IPS-NIHi7 (cell line): ENCODE measurements around the gene SLC16A13.
"Not testable (repeated sequence)": the region's sequence is repeated elsewhere in the genome, so short reads cannot be mapped to it uniquely, and the experiment has no call there.

Experiments used
- DNase-seq: peaks from one replicate; pipeline ENCODE4 v3.0.0; 2012; ENCODE audit warnings: mixed read lengths; ENCODE audit errors: extremely low spot score

Gene SLC16A13

DNA sequence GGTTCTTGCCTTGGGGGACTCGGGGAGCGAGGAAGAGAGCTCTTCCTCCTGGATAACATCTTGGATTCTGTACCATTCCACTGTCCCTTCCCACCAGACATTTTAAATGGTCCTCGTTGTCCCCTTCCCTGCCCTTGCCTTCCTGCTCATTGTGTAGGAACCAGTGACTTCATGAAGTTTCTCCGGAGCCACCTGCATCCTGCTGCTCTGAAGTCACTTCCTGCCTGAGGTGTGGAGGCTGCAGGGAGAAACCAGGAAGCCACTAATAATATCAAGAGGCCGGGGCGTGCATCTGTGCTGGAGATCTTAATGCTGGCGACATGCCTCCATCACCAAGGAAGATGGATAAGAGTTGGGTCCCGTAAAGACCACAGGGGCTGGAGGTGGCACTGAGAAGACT is 6.2 kb upstream of the SLC16A13 start:
- no peak for DNase-seq

DNA sequence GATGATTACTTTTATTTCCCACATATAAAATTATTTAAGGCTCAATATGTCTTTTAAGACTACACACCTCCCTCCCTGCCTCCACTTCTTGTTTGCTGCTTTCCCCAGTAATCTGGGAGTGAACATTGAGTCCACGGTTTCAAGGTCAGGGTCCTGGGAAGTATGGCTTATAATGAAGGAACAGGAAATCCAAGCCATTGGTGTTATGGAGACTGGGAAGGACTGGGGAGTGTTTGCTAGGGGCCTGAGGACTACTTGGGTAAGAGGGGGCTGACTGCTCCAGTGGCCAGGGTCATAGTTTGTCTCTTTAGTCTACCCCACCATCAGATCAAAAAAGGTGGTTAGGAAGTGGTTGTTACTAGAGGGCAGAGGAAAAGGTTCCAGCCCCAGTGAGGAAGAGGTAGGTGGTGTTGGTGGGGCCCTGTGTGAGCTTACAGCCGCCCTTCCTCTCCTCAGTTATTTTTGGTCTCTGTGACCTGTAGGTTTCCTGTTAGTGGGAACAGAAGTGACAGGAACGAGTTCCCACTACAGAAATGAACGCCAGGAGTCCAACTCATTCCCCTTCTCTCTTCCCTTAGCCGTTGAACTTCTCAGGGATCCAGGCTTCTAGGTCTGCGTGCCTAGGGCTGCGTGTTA is 742 bp upstream of the SLC16A13 start:
- no peak for DNase-seq

GRCh38 chr17:7038025-7038862 is 2.4 kb downstream of the SLC16A13 start:
- no peak for DNase-seq

GRCh38 chr17:7039832-7040231 is 4.0 kb downstream of the SLC16A13 start:
- no peak for DNase-seq

GRCh38 chr17:7041607-7042500 is 6.0 kb downstream of the SLC16A13 start:
- peak; percentile 56 for DNase-seq

GRCh38 chr17:7042501-7043181 is 6.8 kb downstream of the SLC16A13 start:
- DNase-seq = peak; percentile 48

DNA sequence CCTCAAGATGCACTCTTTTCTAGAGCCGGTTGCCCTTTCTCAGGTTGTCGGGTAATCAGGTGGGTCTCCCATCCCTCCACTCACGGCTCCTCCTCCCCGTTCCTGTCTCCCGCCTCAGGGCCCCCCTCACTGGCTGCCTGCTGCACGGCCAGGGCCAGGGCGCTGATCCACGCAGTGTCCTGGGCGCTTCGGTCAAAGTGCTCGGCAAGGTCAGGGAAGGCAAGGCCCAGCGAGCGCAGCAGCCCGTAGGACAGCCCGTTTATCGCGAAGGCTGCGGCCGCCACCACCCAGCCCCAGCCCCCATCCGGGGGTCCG is 7.3 kb downstream of the SLC16A13 start:
- DNase-seq = no peak

DNA sequence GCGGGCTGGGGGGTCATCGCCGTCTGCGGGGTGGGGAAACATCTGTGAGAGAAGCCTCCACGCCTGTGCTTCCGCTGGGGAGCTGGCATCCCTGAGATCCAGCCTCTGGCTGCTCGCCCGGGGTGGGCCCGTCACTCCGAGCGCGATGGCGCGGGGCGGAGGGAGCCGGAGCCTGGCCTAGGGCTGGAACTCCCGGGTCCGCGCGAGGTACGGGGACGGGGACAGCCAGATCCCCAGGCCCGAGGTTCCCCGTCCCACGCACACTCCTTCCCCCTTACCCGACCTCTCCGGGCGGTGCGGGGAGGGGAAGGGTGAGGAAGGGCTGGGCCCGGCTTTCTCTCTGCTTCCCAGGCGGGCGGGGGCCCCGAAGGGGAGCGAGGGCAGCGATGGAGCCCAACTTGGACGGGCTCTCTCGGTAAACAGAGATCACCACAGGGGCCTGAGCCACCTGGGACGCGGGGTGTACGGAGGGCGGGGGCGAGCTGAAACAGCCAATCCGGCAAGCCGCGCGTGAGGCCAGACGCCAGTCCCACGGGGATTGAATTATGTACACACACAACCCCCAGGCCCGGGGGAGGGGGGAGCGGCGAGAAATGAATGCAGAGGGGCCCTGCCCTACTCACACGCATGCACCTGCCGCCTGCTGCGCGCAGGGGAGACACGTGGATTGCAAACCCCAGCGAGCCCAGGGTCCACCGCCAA is 7.8 kb downstream of the SLC16A13 start, which contains the start of gene SLC16A11:
Gene SLC16A11 (minus strand): TSS at position 596 of the 702 bp plus-strand sequence. CDS start 579 bp downstream, at position 17.
- no peak for DNase-seq

GRCh38 chr17:7045492-7046126 is 9.8 kb downstream of the SLC16A13 start:
- DNase-seq = no peak

GRCh38 chr17:7046127-7046724 is 10.4 kb downstream of the SLC16A13 start:
- DNase-seq = peak; percentile 48

DNA sequence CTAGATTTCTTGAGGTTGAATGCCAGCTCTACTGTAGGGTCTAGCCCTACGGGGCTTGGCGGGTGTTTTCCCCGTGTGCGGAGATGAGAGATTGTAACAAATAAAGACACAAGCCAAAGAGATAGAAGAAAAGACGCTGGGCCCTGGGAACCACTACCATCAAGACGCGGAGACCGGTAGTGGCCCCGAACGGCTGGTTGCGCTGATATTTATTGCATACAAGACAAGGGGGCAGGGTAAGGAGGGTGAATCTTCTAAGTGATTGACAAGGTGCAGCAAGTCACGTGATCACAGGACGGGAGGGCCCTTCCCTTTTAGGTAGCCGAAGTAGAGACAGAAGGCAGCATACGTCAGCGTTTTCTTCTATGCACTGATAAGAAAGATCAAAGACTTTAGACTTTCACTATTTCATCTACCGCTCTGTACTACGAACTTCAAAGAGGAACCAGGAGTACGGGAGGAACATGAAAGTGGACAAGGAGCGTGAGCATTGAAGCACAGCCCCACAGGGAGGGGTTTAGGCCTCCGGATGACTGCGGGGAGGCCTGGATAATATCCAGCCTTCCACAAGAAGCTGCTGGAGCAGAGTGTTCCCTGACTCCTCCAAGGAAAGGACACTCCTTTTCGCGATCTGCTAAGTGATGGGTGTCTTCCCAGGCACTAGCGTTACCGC is 11.0 kb downstream of the SLC16A13 start:
- DNase-seq = not testable (repeated sequence)

DNA sequence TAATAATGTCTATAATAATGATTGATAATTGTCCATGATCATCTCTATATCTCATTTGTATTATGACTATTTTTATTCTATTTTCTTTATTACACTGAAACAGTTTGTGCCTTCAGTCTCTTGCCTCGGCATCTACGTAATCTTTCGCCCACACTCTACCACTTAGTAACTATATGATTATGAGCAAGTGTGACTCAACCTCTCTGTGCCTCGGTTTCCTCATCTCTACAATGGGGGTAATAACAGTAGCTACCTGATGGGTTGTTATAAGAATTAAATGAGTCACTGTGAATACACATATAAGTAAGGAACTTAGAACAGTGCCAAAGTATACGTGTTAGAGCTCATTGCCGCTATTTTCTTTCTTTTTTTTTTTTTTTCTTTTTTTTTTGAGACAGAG is 11.8 kb downstream of the SLC16A13 start:
- no peak for DNase-seq

DNA sequence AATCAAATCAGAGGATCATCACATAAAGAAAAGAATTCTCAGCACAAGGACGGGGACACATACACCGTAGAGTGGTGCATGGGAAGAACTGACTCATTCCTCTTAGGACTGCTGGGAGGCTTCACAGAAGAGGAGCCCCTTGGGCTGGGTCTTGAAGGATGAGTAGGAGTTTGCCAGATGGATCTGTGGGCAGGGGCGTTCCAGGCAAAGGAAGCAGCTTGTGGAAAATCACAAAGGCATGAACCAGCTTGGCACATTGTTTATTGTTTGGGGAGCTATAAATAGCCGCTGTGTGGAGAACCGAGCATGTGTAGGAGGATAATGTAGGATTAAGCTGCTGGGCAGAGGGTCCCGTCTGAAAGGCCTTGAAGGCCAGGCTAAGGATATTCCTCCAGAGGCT is 13.2 kb downstream of the SLC16A13 start:
- no peak for DNase-seq

DNA sequence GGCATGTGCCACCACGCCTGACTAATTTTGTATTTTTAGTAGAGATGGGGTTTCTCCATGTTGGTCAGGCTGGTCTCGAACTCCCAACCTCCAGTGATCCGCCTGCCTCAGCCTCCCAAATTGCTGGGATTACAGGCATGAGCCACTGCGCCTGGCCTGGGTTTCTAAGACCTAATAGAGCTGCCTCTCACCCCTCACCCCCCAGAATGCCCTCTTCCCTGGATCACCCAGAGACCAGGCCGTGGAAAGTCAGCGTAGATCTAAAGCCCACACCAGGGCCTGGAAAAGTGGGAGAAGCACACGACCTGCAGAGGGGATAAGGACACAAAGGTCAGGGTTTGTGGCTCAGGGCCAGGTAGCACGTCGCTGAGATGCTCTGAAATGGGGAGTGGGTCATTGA is 14.8 kb downstream of the SLC16A13 start:
- DNase-seq = not testable (repeated sequence)

GRCh38 chr17:7056386-7056785 is 20.6 kb downstream of the SLC16A13 start:
- DNase-seq = no peak

- DNase-seq = no peak
Measured at GRCh38 chr17:7058831-7059447, 23.1 kb downstream of the SLC16A13 start.

DNA sequence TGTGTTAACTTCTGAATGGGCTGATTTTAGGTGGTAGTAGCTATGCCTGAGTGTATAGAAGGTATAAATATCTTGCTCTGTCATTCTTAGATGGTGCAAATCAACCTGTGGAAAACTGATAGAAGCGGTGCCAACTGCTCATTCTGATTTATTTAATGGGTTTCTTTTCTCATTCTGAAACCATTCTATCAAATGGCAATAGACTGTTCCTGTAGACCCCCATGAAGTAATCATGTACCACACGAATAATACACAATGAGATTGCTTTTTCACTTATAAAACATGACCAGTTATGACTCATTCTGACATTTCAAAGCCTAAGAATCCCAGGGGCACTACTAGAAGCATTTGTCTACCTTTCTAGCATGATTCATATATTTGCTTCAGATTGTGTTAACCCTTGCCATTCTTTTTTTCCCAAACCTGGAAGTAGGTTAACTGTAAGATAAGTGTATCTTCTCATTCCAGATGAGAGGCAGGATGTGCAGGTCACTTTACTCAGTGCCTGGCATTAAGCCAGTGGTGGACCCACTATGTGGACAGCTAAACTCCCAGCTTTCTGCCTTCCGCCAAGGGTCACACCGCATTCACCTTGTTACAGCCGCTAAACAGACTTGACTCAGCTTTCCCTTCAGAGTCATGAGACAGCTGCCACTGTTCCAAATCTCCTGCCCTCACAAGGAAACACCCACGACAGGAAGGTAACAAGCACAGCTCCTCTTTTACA is 24.5 kb downstream of the SLC16A13 start:
- no peak for DNase-seq

DNA sequence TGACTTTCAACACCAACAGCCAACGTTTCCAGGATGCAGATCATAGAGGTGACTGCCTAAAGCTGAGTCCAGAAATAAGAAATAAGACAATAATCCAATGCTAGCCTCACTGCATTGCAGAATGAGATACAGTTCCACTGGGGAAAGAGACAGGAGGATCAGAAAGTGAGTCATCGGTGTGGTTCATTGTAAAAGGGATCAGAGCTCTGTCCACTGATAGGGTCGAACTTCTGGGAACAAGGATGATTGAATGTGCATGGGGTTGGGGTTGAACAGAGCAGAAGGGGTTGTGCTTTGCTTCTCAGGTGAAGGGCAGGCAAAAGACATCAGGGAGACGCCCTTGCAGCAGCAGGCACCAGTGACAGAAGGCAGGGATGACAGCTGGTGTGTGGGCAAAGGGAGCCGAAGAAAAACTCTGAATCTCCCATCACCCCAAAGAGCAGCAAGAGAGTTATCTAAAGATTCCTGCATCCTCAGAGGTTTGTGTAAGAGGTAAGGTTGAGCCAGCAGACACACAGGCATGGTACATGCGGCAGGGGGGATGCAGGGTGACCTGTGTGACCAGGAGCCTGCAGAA is 27.8 kb downstream of the SLC16A13 start:
- no peak for DNase-seq
